ENCODE results near the gene SORBS1.

SORBS1 gene

GRCh38 chr10:95329296-95329695 lies 231.9 kb downstream of the SORBS1 start:
- no peak for TF ChIP-seq CTCF (IDR thresholded peaks at IDR 0.05; ENCODE audit: low read depth, low read length)
- H3K4me3 ChIP-seq (ENCODE audit: low read depth, low read length) = no peak overlapping the region

GRCh38 chr10:95328013-95328412 lies 233.2 kb downstream of the SORBS1 start:
- no peak overlapping the region for H3K4me3 ChIP-seq (ENCODE audit: low read depth, low read length)
- no peak for TF ChIP-seq CTCF (IDR thresholded peaks at IDR 0.05; ENCODE audit: low read depth, low read length)

GRCh38 chr10:95327367-95327766 lies 233.8 kb downstream of the SORBS1 start:
- no peak overlapping the region for H3K4me3 ChIP-seq (ENCODE audit: low read depth, low read length)
- TF ChIP-seq CTCF (IDR thresholded peaks at IDR 0.05; ENCODE audit: low read depth, low read length) = no peak

GRCh38 chr10:95326396-95326795 lies 234.8 kb downstream of the SORBS1 start:
- H3K4me3 ChIP-seq (ENCODE audit: low read depth, low read length) = no peak overlapping the region
- TF ChIP-seq CTCF (IDR thresholded peaks at IDR 0.05; ENCODE audit: low read depth, low read length) = no peak

GRCh38 chr10:95325863-95326262 lies 235.3 kb downstream of the SORBS1 start:
- TF ChIP-seq CTCF (IDR thresholded peaks at IDR 0.05; ENCODE audit: low read depth, low read length) = no peak
- no peak overlapping the region for H3K4me3 ChIP-seq (ENCODE audit: low read depth, low read length)

- TF ChIP-seq CTCF (IDR thresholded peaks at IDR 0.05; ENCODE audit: low read depth, low read length) = no peak
- H3K4me3 ChIP-seq (ENCODE audit: low read depth, low read length) = no peak overlapping the region
Observed at GRCh38 chr10:95324436-95325268, 236.5 kb downstream of the SORBS1 start.

- no peak overlapping the region for H3K4me3 ChIP-seq (ENCODE audit: low read depth, low read length)
- TF ChIP-seq CTCF (IDR thresholded peaks at IDR 0.05; ENCODE audit: low read depth, low read length) = no peak
Observed at GRCh38 chr10:95321554-95322301, 239.4 kb downstream of the SORBS1 start.
